Hematopoietic multipotent progenitor cell treated with erythropoietin and hydrocortisone succinate and interleukin-3 and kit ligand, for 17 days (in vitro differentiated cells): ENCODE results near the gene RTTN.

ENCODE experiments used
- DNase-seq: peaks from one replicate; pipeline ENCODE4 v3.0.0-alpha.2; 2015; ENCODE audit warnings: low spot score

The RTTN gene

DNA sequence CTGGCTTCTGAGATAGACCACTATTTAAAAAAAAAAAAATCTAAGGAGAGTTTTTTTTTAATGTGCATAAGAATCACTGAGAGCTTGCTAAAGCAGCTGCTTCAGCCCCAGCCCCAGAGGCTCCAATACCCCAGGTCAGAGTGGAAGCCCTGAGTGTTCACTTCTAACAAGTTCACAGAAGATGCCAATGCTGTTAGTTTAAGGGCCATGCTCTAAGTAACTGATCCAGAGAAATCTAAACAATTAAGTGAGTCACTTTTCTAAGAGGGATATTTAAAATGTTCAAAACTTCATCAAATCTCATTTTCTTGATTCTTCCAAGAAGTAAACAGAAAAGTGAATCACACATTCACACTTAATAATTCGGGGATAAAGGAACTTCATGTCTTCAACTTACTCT lies 131.4 kb downstream of the RTTN start:
- no peak for DNase-seq

DNA sequence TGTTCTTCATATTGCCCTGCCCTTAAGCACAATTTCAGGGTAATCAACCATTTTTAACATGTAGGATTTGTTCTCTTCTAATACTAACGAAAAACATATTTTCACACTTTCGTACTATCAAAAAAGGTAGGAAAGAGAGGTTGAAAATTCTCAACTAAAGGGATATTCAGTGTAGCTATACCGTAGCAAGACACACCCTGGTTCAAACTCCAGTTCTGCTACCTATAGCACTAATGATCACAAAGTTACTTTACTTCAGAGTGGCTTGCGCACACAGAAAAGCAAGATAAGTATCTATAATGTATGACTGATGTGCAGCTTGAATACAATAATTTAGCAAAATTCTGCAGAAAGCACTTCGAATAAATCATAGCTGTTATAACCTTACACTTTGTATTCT lies 132.1 kb downstream of the RTTN start:
- no peak for DNase-seq

DNA sequence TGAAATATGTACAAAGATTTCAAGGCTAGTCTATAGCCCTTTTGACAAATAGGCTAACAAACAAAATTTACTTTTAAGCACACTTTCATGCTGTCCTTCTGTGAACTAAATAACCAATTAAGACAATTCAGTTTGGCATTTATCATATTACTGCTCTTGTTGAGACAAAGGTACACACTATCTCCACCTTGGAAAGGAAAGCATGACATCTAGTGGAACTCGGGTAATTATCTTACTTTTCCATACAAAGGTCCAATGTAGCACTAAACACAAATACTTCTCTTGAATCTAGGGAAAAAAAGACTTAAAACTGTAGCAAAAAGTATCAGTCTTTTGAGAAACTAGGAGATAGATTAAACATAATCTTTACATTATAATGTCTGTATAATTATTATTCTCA lies 132.8 kb downstream of the RTTN start:
- DNase-seq, result no peak

DNA sequence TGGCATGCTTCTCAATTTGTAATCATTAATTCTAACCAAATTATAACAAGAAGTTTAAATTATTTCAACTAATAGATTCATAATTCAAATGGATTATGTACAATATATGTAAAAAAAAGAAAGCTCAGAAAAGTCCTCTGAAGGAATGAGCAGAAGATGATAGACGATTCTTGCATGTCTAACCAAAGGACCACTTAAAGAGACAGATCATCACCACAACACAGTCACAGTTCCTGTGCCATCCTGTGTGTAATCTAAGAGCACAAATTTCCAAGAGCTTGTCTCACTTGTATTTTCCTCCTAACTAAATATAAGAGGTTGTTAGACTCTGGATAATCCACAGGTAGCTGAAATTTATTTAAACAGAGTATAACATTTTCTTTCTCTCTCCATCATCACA lies 135.5 kb downstream of the RTTN start:
- DNase-seq, result no peak

DNA sequence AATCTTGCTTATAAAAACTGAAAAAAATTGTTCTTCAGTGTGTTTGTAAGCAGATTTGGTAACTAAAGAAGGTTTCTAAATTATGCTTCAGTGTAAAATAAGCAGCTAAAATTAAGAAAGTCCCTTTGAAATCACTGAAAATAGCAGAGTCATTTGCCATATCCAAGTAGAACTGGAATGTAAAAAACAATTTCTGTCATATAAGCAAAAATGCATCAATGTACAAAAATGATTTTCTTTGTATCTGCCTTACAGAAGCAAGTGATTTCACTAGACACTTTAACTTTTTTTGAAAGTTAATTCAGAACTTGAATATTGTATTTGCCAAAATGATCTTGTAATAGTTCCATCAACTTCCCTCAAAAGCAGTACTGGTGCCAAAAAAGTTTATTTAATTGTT lies 136.1 kb downstream of the RTTN start:
- DNase-seq, result no peak

DNA sequence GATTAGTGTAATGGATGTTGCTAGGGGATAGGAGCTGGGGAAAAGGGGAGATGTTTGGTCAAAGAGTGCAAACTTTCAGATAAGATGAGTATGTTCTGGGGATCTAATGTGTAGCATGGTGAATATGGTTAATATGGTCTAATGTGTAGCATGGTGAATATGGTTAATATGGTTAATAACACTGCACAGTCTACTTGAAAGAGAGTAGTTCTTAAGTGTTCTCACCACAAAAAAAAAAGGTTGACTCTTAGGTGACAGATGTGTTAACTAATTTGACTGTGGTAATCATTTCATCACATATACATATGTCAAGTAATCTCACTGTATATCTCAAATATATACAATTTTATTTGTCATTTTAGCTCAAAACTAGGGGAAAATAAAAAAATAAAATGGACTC lies 136.5 kb downstream of the RTTN start:
- no peak for DNase-seq

DNA sequence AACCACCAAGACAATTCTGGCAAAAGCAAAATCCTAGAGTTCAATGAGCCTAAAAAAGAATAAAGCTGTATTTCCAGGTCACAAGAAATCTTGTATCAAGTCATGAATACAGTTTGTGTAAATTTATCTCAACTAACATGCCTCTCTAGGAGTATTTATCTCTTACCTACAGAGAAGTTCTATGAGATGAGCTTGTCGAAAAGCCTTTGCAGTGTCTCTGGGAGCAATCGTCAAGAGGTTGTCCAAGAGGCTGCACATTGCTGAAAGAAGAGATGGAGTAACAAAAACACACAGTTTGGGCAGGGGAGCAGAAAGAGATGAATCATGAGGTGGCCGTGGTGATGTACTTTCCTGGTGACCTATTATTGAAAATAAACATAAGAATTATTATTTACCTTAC lies 145.8 kb downstream of the RTTN start:
- DNase-seq, result peak; percentile 9

DNA sequence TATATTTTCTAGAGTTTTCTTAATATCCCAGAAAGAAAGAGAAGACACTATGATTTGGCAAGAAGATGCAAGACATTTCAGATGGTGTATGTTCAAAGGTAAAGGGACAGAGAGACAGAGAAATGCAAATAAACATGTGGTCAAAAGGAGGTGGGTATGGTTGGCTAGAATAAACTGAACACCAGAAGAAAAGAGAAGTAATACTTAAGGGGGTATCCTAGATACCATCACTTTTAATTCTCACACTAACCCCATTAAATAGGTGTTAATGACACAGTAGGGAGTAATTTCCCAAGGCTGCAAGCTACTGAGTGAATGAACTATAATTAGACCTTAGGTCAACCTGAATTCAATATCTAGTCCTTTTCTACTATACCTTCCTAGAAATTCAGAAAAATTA lies 146.6 kb downstream of the RTTN start:
- no peak for DNase-seq

DNA sequence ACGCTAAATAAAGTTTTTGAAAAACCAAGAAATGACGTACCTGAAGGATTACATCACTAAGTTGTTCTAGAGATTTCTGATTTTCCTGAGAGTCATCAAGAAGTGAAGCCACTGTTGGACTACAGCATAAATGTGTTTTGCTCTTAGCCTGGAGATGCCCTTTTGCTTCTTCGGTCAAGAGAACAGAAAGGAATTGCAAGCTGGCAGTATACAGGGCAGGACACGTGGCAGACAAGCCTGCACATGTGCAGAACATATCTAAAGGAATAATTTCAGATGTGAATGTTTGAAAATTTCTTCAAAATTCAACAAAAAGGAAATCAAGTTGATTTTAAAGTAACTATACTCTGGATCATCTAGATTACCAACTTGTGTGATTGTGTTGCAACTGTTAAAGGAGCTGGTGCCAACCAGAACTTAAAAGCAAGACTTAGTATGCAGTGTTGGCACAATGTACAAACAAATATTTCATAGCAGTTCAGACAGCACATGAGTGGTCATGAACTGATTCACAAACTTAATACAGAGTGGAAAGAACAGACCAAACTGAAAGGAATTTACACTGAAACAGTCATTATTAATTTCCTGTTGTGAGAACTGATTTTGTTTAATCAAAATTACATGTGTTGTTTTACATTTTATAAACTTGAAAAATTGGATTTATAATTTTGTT lies 157.4 kb downstream of the RTTN start:
- no peak for DNase-seq

DNA sequence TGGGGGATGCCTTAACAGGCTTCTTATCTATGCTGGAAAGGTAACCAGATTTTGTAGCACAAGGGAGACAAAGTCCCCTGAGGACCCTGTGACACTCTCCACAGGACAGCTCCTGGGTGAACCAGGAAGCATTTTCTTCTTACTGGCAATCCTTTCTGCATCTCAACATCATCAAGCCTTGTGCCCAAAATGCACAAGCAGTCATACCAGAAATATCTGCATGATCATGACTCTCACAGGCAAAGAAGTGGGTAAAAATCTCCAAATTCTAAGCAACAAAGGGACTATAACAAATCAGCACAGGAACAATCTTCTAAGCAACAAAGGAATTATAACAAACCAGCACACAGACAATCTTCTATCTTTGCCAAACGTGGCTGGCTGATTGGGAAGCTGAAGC lies 158.7 kb downstream of the RTTN start:
- no peak for DNase-seq

DNA sequence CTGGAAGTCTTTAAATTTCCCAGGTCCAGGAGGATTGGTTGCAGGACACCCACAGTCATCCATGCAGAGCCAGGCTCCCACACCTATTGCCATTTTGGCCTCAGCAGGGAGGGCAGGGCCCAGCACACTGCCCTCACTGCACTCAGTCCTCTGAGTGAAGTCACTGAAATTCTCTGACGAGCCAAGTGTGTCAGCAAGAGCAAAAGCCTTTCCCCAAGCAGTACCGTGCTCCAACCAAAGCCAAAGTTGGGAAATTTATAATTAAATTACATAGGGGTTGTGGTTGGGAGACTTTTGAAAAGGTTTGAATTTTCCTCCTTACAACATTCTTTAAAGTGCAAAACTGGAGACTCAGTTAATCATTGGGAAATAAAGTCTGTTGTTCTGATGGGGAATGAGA lies 159.3 kb downstream of the RTTN start:
- DNase-seq, result no peak

DNA sequence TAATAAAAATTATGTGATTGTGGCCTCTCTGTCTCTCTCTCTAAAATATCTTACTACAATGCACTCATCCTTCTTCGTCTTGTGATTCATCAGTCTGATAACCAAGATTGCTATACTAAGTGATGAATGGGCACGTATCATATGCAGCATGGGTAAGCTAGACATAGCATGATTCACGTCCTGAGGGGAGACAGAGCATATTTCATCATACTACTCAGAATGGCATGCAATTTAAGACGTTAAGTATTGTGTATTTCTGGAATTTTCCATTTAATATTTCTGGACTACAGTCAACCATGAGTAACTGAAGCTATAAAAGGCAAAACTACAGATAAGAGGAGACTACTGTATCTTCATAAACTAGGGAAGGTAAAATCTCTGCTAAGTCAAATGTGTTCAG lies 160.9 kb downstream of the RTTN start:
- DNase-seq, result no peak

DNA sequence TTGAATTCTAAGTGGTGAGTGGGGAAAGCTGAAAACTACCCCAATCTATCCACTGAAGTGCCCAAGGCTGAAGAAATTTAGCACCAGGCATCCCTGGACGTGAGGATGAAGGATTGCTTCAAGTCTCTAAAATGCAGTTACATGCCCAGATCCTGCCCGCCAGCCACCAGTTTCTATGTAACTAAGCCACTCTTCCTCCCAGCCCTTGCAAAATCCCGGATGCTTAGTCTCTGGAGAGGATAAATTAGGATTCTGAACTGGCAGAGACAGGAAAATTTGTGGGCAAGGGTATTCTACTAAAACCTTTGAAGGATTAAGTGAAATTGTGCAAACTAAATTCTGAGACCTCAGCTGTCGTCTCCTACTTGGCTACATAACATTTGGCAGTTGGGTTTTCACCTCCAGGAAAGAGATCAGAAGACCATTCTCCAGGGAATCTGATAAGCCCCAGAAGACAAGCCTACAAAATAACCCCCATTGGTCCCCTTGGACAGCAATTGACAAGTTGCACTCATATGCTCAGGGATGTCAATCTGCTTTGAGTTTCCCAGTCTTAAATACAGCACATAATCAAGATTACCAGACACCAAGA lies 163.9 kb downstream of the RTTN start:
- no peak for DNase-seq

DNA sequence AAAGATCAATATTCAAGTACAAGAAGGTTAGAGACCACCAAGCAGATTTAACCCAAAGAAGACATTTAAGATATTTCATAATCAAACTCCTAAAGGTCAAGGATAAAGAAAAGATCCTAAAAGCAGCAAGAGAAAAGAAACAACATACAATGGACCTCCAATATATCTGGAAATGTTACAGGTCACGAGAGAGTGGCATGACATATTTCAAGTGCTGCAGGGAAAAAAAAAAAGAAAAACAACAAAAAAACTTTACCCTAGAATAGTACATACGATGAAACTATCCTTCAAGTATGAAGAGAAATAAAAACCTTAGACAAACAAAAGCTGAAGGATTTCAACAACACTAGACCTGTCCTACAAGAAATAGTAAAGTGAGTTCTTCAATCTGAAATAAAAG lies 166.3 kb downstream of the RTTN start:
- no peak for DNase-seq

DNA sequence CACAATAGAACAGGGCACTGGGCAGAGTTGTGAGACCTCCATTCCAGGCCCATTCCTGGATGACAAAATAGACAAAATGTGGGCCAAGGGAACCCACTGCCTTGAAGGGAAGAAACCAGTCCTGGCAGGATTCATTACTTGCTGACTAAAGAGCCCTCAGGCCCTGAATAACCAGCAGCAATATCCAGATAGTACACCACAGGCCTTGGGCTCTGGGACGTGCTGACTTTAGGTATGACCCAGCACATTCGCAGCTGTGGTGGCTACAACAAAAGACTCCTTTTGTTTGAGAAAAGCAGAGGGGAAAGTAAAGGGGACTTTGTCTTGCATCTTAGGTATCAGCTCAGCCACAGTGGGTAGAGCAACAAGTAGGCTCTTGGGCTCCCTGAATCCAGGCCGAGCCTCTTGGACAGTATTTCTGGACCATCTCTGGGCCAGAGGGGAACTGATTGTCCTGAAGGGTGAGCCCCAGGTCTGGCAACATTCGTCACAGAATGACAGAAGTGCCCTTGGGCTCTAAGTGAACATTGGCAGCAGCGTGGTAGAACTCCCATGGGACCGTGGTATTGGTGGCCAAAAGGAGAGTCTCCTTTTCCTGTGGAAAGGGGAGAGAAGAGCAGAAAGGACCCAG lies 167.9 kb downstream of the RTTN start:
- DNase-seq, result no peak

DNA sequence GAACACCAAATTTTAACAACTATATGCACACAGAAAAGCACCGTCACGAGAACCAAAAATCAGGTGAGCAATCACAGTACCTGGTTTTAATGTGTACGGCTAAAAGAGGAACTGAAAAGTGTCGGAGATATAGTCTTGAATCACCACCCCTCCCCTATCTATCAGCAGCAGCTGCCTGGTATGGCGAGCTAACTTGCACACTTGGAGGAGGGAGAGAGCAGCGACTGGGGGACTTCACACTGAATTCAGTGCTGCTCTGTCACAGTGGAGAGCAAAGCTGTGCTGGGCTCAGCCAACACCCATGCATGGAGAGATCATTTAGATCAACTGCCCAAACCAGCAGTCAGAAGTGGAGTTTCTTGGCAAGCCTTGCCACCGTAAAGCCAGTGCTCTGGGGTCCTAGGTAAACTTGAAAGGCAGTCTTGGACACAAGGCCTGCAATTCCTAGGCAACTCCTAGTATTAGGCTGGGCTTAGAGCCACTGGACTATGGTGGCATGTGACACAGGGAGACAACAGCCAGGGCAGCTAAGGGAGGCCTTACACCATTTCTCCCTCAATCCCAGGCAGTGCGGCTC lies 168.6 kb downstream of the RTTN start:
- no peak for DNase-seq

DNA sequence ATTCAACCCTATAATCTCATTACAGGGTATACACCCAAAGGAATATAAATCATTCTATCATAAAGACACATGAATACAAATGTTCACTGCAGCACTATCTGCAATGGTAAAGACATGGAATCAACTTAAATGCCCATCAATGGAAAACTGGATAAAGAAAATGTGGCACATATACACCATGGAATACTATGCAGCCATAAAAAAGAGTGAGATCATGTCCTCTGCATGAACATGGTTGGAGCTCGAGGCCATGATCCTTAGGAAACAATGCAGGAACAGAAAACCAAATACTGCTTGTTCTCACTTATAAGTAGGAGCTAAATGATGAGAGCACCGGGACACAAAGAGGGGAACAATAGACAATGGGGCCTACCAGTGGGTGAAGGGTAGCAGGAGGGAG lies 169.3 kb downstream of the RTTN start:
- DNase-seq, result no peak

DNA sequence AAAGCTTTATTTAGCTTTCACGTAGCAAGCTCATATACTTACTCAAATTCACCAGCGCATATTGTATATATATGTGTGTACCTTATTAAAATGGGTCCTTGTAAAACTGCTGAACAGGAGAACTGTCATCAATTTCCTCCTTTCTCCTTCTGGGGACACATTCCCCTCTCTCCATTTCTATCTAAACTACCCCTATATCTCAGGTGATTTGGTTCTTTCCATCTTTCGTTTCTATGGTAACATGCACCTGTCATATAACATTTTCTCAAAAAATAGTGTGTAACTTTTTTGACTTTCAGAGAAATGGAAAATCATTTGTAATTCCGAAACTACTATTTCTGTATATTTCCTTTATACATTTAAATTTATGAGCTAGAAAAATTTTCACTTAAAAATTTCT lies 174.3 kb downstream of the RTTN start:
- DNase-seq, result no peak

DNA sequence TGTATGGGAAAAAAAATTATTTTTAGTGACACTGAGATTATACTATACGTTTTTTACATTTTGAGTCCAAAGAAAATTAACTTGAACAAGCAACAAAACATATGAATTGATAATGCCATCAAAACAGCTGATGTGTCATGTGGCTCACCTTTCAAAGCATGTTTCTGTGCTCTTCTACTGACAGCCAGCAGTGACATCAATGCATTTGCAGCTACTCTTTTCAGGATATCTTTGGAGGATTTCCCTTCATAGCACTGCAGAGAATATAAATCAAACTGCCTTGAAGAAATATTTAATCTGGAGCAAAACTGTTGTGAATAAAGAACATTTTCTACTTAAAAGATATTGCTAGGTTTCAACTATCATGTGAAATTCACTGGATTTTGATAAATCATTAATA lies 174.8 kb downstream of the RTTN start:
- DNase-seq, result no peak

DNA sequence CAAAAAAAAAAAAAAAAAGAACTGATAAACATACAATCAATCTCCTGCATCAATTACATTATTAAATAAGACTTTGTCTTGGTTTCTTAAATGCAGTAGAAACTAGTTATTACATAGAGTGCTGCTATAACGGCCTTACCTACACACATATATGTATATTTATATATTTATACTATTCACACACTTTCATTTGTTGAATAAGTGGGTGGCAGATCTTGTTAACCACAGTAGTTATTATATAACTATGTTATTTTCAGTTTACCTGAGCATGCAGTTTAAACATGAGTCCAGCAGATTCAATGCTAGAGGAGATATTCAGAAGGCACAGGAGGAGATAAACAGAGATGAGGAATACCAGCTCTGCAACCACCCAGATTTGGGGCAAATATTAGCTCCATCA lies 176.3 kb downstream of the RTTN start:
- no peak for DNase-seq

DNA sequence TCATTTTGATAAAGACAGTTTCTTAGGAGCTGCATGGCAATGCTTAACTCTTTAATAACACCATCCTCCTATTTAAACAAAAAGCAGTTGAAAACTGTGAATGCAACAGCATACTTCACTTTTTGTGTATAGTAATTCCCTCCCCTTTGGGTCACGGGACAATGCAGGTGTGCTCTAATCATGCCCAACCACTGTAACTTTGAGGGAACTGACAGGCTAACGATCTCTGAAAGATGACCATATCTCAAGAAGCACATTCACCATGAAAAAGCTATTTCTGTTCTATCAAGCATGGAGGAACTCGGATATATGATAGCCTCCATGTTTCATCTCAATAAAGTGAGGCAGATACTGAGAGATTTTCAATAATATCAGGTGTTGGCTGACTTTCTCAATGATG lies 176.8 kb downstream of the RTTN start:
- DNase-seq, result no peak

DNA sequence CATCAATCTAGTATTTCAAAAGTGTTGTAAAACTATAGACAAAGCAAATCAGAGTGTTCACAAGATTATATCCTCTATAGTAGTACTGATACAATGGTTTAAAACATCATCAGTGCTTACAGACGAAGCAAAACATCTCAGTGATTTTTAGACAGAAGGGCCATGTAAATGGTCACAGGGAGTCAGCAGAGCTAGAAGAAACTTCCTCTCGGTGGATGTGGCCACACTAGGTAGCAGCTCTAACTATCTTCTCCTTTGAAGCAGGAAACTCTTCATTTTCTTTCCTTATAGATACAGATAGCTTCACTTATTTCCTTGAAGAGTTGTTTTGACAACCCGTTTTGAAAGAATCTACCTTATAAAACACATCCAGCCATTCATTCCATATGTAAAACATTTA lies 177.4 kb downstream of the RTTN start:
- DNase-seq, result no peak

DNA sequence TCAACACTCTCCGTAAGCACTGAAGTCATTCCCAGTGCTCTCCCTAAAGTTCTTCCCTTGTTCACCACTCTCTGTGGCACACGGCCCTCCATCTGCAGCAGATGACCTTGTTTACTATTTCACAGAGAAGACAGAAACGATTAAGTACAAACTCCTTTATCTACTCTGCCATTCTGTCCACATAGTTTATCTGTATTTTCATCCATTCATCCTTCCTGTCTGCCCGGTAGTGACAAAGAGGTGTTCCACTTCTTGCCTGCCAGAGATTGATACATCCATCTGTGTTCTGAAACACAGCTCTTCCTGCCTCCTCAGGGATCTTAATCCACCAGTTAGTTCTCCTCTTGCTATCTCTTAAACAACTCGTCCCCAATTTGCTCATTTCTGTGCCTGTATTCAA lies 179.9 kb downstream of the RTTN start:
- no peak for DNase-seq

DNA sequence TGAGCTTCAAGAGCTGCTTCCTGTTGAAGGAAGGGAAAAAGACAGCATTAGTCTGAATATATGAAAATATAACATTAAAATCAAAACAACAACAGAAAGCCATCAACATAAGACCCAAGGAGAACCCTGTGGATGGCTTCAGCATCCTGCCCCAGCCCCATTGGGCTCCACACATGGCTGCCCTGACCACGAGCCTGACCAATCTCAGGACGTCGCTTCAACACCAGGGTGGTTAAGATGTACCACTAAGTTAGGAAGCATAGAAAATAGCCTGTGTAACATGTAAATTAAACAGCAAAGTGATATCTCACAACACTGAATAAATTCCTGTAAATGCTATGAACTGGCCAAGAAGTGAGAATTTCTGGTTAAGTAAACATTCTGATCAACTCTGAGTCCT lies 180.7 kb downstream of the RTTN start:
- DNase-seq, result no peak
